CD14-positive monocyte (primary cell): Measurements from ENCODE around the gene C11orf91. TPM values are rescaled to one million over a fixed set of nuclear protein-coding genes. Genes with fewer than 3 reads are reported as not detected.

ENCODE experiments used
- DNase-seq, 3 donors: peaks; one replicate each; pipeline ENCODE4 v3.0.0-alpha.2; 2011 to 2022
- H2AFZ ChIP-seq: 2 replicates; pipeline ENCODE4 v1.6.0; 2012; ENCODE audit warnings: mild to moderate bottlenecking, low read depth, low read length, inconsistent platforms; ENCODE audit not compliant: insufficient read depth, poor library complexity, severe bottlenecking
- H3K27ac ChIP-seq, 2 donors: 1 replicate in 1 of 2; 2 replicates in 1 of 2; pipeline ENCODE4 v1.5.1; 2012 to 2013; ENCODE audit warnings: low read length in 2 of 2, control low read depth in 1 of 2, inconsistent platforms in 1 of 2, low read depth in 1 of 2, mild to moderate bottlenecking in 1 of 2
- H3K27me3 ChIP-seq, 2 donors: one replicate each; pipeline versions ENCODE4 v1.6.0 to v1.6.1; 2011 to 2013; ENCODE audit warnings: low read length in 2 of 2; ENCODE audit not compliant: control insufficient read depth in 2 of 2, insufficient read depth in 2 of 2
- H3K36me3 ChIP-seq, 2 donors: replicated peaks in 1 of 2; 1 replicate in 1 of 2; 2 replicates in 1 of 2; pipeline versions ENCODE4 v1.5.1 to v1.6.1; 2012 to 2013; ENCODE audit warnings: low read length in 2 of 2, control low read depth in 1 of 2, inconsistent platforms in 1 of 2, mild to moderate bottlenecking in 1 of 2; ENCODE audit not compliant: insufficient read depth in 2 of 2, control insufficient read depth in 1 of 2
- H3K4me1 ChIP-seq, 2 donors: 1 replicate in 1 of 2; 2 replicates in 1 of 2; pipeline versions ENCODE4 v1.5.1 to v1.6.1; 2012 to 2013; ENCODE audit warnings: low read length in 2 of 2, control low read depth in 1 of 2, inconsistent platforms in 1 of 2, mild to moderate bottlenecking in 1 of 2, moderate library complexity in 1 of 2; ENCODE audit not compliant: insufficient read depth in 2 of 2, control insufficient read depth in 1 of 2
- H3K4me2 ChIP-seq: replicated peaks from 2 replicates; pipeline ENCODE3; 2012; ENCODE audit warnings: low read length, moderate library complexity, mild to moderate bottlenecking; ENCODE audit not compliant: poor library complexity, severe bottlenecking; ENCODE audit errors: extremely low read depth
- H3K4me3 ChIP-seq, 3 experiments: fragments of 200-600 bp in 1 of 3; sonication (generic) in 1 of 3; replicated peaks in 1 of 3; 1 replicate in 2 of 3; 2 replicates in 1 of 3; pipeline ENCODE4 v1.5.1; 2011 to 2013; ENCODE audit warnings: low read length in 3 of 3, mild to moderate bottlenecking in 3 of 3, control low read depth in 2 of 3, low read depth in 2 of 3, inconsistent platforms in 1 of 3, moderate library complexity in 1 of 3
- H3K79me2 ChIP-seq: 2 replicates; pipeline ENCODE4 v1.6.0; 2012; ENCODE audit warnings: mild to moderate bottlenecking, control low read depth, inconsistent platforms, low read length, moderate library complexity; ENCODE audit not compliant: insufficient read depth
- H3K9ac ChIP-seq: 2 replicates; pipeline ENCODE4 v1.6.0; 2017; ENCODE audit warnings: low read length, mild to moderate bottlenecking; ENCODE audit not compliant: insufficient read depth, poor library complexity, severe bottlenecking
- H3K9me3 ChIP-seq, 2 donors: replicated peaks in 1 of 2; 1 replicate in 1 of 2; 2 replicates in 1 of 2; pipeline versions ENCODE4 v1.5.1 to v1.6.1; 2012 to 2013; ENCODE audit warnings: low read length in 2 of 2, control low read depth in 1 of 2; ENCODE audit not compliant: control insufficient read depth in 1 of 2, insufficient read depth in 1 of 2
- H4K20me1 ChIP-seq: 2 replicates; pipeline ENCODE4 v1.6.0; 2012; ENCODE audit warnings: mild to moderate bottlenecking, low read length, control low read depth, moderate library complexity; ENCODE audit not compliant: insufficient read depth
- H3K27ac Mint-ChIP-seq, 7 donors: one replicate each; pipeline ENCODE4 v1.8.0; 2020; ENCODE audit warnings: mild to moderate bottlenecking in 7 of 7, mixed read lengths in 7 of 7, moderate library complexity in 6 of 7, inconsistent platforms in 2 of 7
- H3K27me3 Mint-ChIP-seq, 3 donors: one replicate each; pipeline ENCODE4 v1.8.0; 2021 to 2022; ENCODE audit warnings: low read depth in 3 of 3, mild to moderate bottlenecking in 3 of 3, mixed read lengths in 3 of 3, moderate library complexity in 3 of 3, inconsistent platforms in 1 of 3
- H3K36me3 Mint-ChIP-seq, 2 donors: one replicate each; pipeline ENCODE4 v1.8.0; 2020; ENCODE audit warnings: mixed read lengths in 2 of 2, inconsistent platforms in 1 of 2, mild to moderate bottlenecking in 1 of 2
- H3K4me1 Mint-ChIP-seq: one replicate; pipeline ENCODE4 v1.8.0; 2020; ENCODE audit warnings: mild to moderate bottlenecking, mixed read lengths
- H3K4me3 Mint-ChIP-seq, 2 donors: one replicate each; pipeline ENCODE4 v1.8.0; 2020; ENCODE audit warnings: mild to moderate bottlenecking in 2 of 2, mixed read lengths in 2 of 2, moderate library complexity in 1 of 2
- H3K9me3 Mint-ChIP-seq, 7 donors: one replicate each; pipeline ENCODE4 v1.8.0; 2020 to 2022; ENCODE audit warnings: mixed read lengths in 7 of 7, mild to moderate bottlenecking in 6 of 7, moderate library complexity in 6 of 7, inconsistent platforms in 2 of 7
- CTCF ChIP-seq: fragments of 200-600 bp; IDR thresholded peaks from one replicate; pipeline ENCODE4 v1.8.0; 2022; ENCODE audit warnings: antibody characterized with exemption, mild to moderate bottlenecking
- WGBS: methylation state at CpG from one replicate; pipeline ENCODE4 v1.1.5; 2013; ENCODE audit warnings: missing lambda C conversion rate; ENCODE audit not compliant: insufficient coverage; 5-methylcytosine and 5-hydroxymethylcytosine counted together
- intact Hi-C, 2 donors: fragments of 100-400 bp; cut with micrococcal nuclease; formaldehyde crosslinking; loops; one replicate each; pipeline versions ENCODE4 v1.15.0 to v1.15.1; 2023
- polyA plus RNA-seq, 3 donors: library from polyadenylated mRNA; depleted of rRNA in 1 of 3; unstranded in 2 of 3; stranded (reverse) in 1 of 3; fragments of 300-500 nt in 2 of 3; fragments of >200 nt in 1 of 3; fragmentation: Illumina TruSeq in 2 of 3; gene quantifications; 1 replicate in 2 of 3; 2 replicates in 1 of 3; pipeline ENCODE4 v1.2.3, GENCODE V29; 2012 to 2021

C11orf91 gene
- polyA plus RNA-seq, 3 donors: not detected

GRCh38 chr11:33695051-33695566 is 5.5 kb downstream of the C11orf91 start:
- Histone ChIP-seq H2AFZ (no peak overlapping the region), H3K9me3 (no peaks in the 10 kb centered on the region), H3K4me2 (no peak overlapping the region), H3K9ac (no peak overlapping the region), H4K20me1 (no peaks in the 10 kb centered on the region), H3K4me3 (no peak overlapping the region), H3K27ac (no peak overlapping the region), H3K79me2 (no peaks in the 10 kb centered on the region), H3K27me3 (peaks cover 5 to 32% of the 10 kb centered on the region in 2 donors), H3K36me3 (no peaks in the 10 kb centered on the region), H3K4me1 (peaks cover 6 to 8% of the 10 kb centered on the region in 2 donors)
- Mint-ChIP-seq H3K4me1 (peaks cover 15% of the 10 kb centered on the region), H3K9me3 (peaks cover 0 to 4% (median 0%) of the 10 kb centered on the region in 7 donors), H3K36me3 (no peaks in the 10 kb centered on the region), H3K27me3 (peaks cover 25 to 40% (median 31%) of the 10 kb centered on the region in 3 donors), H3K27ac (no peak overlapping the region), H3K4me3 (no peak overlapping the region)
- TF ChIP-seq CTCF: no peak
- 92% methylated on average over 2 of the region's 4 CpGs for WGBS
- DNase-seq: no peak
- intact Hi-C loops: loop anchor here in 1 of 2 donors (10.0 kb wide), 1 partner anchor 330 kb away; no protein-coding TSS in a partner anchor

- Mint-ChIP-seq H3K27ac (no peak overlapping the region), H3K4me1 (peaks cover 9% of the 10 kb centered on the region), H3K4me3 (no peak overlapping the region), H3K36me3 (no peaks in the 10 kb centered on the region), H3K27me3 (peaks cover 18 to 34% (median 26%) of the 10 kb centered on the region in 3 donors), H3K9me3 (peaks cover 0 to 2% (median 0%) of the 10 kb centered on the region in 7 donors)
- H3K9me3 ChIP-seq: no peaks in the 10 kb centered on the region
- no peak overlapping the region for H3K4me3 ChIP-seq
- no peak for TF ChIP-seq CTCF
- no peaks in the 10 kb centered on the region for H4K20me1 ChIP-seq
- peaks cover 3 to 26% of the 10 kb centered on the region in 2 donors for H3K27me3 ChIP-seq
- intact Hi-C loops: loop anchor here in 1 of 2 donors (10.0 kb wide), 1 partner anchor 330 kb away; no protein-coding TSS in a partner anchor
- no peaks in the 10 kb centered on the region for H3K36me3 ChIP-seq
- peaks cover under 1 to 1% of the 10 kb centered on the region in 2 donors for H3K4me1 ChIP-seq
- no peak overlapping the region for H3K27ac ChIP-seq
- no peak overlapping the region for H3K4me2 ChIP-seq
- no CpG with 5 or more reads among the region's 4 CpGs for WGBS
- H3K79me2 ChIP-seq: no peaks in the 10 kb centered on the region
- H2AFZ ChIP-seq: no peak overlapping the region
- no peak for DNase-seq
- no peak overlapping the region for H3K9ac ChIP-seq
Measured at GRCh38 chr11:33694346-33695050, 6.1 kb downstream of the C11orf91 start.
